ENCODE data around the gene AKAP13. TPM values are rescaled to one million over a fixed set of nuclear protein-coding genes. Genes with fewer than 3 reads are reported as not detected.

The AKAP13 gene
- total RNA-seq, 1 experiment from 2014 or later: 47.3 TPM

GRCh38 chr15:85495096-85495495, 114.7 kb downstream of the AKAP13 start:
- Histone ChIP-seq H4K20me1 (ENCODE audit: control insufficient read depth, insufficient read depth, insufficient read length) (no peaks in the 10 kb centered on the region), H3K4me1 (ENCODE audit: insufficient read depth, low read length) (peaks cover 6% of the 10 kb centered on the region), H3K23me2 (ENCODE audit: insufficient read length, low read depth, low read length, poor library complexity, severe bottlenecking) (no peaks in the 10 kb centered on the region), H2AK5ac (ENCODE audit: insufficient read length, low read length) (no peak overlapping the region), H3T11ph (ENCODE audit: low read length) (no peak overlapping the region), H3K27me3 (ENCODE audit: insufficient read depth, low read length) (no peaks in the 10 kb centered on the region), H3K23ac (ENCODE audit: insufficient read length, low read depth, low read length) (no peak overlapping the region), H3K9me3 (ENCODE audit: control insufficient read depth, low read depth, low read length) (no peaks in the 10 kb centered on the region), H3K14ac (ENCODE audit: insufficient read depth, low read length) (no peak overlapping the region), H4K5ac (ENCODE audit: insufficient read length, low read depth, low read length) (no peak overlapping the region), H2BK5ac (ENCODE audit: insufficient read length, low read length) (no peak overlapping the region), H3K27ac (ENCODE audit: insufficient read length, low read depth, low read length) (no peak overlapping the region), H4K8ac (replicated peaks; ENCODE audit: insufficient read length, low read depth, low read length) (no peak overlapping the region), H2AFZ (ENCODE audit: low read length) (no peak overlapping the region), H3K9ac (ENCODE audit: extremely low read depth, insufficient read length, low read length) (no peak overlapping the region), H2BK120ac (ENCODE audit: low read depth, low read length, poor library complexity, severe bottlenecking) (no peak overlapping the region), H3K79me2 (ENCODE audit: insufficient read depth, low read length) (peaks cover 7% of the 10 kb centered on the region; the same call in 1 of the 2 replicates), H3K56ac (ENCODE audit: insufficient read length, low read depth, low read length) (no peak overlapping the region), H4K91ac (ENCODE audit: insufficient read length, low read depth, low read length) (no peak overlapping the region), H2BK20ac (ENCODE audit: low read depth, low read length, poor library complexity, severe bottlenecking) (no peak overlapping the region), H2BK12ac (ENCODE audit: insufficient read length, low read depth, low read length) (no peak overlapping the region), H3K4me2 (ENCODE audit: insufficient read depth, insufficient read length, low read length) (no peak overlapping the region), H3K4ac (ENCODE audit: low read depth, low read length) (no peak overlapping the region), H2BK15ac (ENCODE audit: low read depth, low read length) (no peak overlapping the region), H3K18ac (ENCODE audit: insufficient read length, low read depth, low read length) (no peak overlapping the region), H3K79me1 (ENCODE audit: insufficient read depth, low read depth, low read length, poor library complexity, severe bottlenecking) (no peaks in the 10 kb centered on the region)
- no peak overlapping the region for H3K4me3 Mint-ChIP-seq
- DNase-seq: no peak
- peaks cover 51 to 57% of the 10 kb centered on the region in 2 experiments for H3K4me1 Mint-ChIP-seq
- no peaks in the 10 kb centered on the region for H3K27me3 Mint-ChIP-seq (ENCODE audit: low read depth)
- no peaks in the 10 kb centered on the region for H3K9me3 Mint-ChIP-seq
- no peak overlapping the region; a peak in 1 of 7 replicates for H3K27ac Mint-ChIP-seq
- WGBS (ENCODE audit: extremely low coverage, insufficient read length, low lambda C conversion rate): no CpG with 5 or more reads among the region's 3 CpGs
- H3K36me3 Mint-ChIP-seq (ENCODE audit: insufficient read depth in 1 of 3, low read depth in 3 of 3): no peaks in the 10 kb centered on the region
- TF ChIP-seq CTCF (conservative IDR thresholded peaks at IDR 0.05): no peak
